HepG2 (cell line): ENCODE data around the gene ACP7. TPM values are rescaled to one million over a fixed set of nuclear protein-coding genes. Genes with fewer than 3 reads are reported as not detected.

Experiments used
- BATF2 ChIP-seq: sonication (generic); formaldehyde crosslinking; IDR thresholded peaks from 2 replicates; pipeline ENCODE4 v1.8.0; 2022; ENCODE audit warnings: mild to moderate bottlenecking, missing genetic modification reagents, moderate library complexity
- CTCF ChIP-seq: sonication (generic); formaldehyde crosslinking; IDR thresholded peaks from 2 replicates; pipeline ENCODE4 v1.5.0; 2020; ENCODE audit warnings: mild to moderate bottlenecking, missing genetic modification reagents, moderate library complexity
- DPF2 ChIP-seq: sonication (generic); formaldehyde crosslinking; IDR thresholded peaks from 2 replicates; pipeline ENCODE4 v1.4.0; 2020; ENCODE audit warnings: mild to moderate bottlenecking, low read depth, missing genetic modification reagents, borderline replicate concordance
- EEA1 ChIP-seq: sonication (generic); formaldehyde crosslinking; IDR thresholded peaks from 2 replicates; pipeline ENCODE4 v1.5.1; 2020; ENCODE audit warnings: mild to moderate bottlenecking, missing genetic modification reagents, borderline replicate concordance
- FOXJ3 ChIP-seq: sonication (generic); formaldehyde crosslinking; IDR thresholded peaks from 2 replicates; pipeline ENCODE4 v1.4.0; 2020; ENCODE audit warnings: missing genetic modification reagents, mild to moderate bottlenecking, borderline replicate concordance
- GABPB1 ChIP-seq: IDR thresholded peaks from 2 replicates; pipeline ENCODE4 v1.6.1; 2016; ENCODE audit warnings: mild to moderate bottlenecking, missing genetic modification reagents, moderate library complexity, missing compliant biosample characterization
- REPIN1 ChIP-seq: sonication (generic); formaldehyde crosslinking; IDR thresholded peaks from 2 replicates; pipeline ENCODE4 v1.8.0; 2022; ENCODE audit warnings: missing genetic modification reagents, low read depth, mild to moderate bottlenecking, borderline replicate concordance
- STAT5B ChIP-seq: sonication (generic); formaldehyde crosslinking; IDR thresholded peaks from 2 replicates; pipeline ENCODE4 v1.4.0; 2020; ENCODE audit warnings: missing genetic modification reagents
- TAF1 ChIP-seq: sonication (generic); formaldehyde crosslinking; IDR thresholded peaks from 2 replicates; pipeline ENCODE4 v1.4.0; 2020; ENCODE audit warnings: missing genetic modification reagents
- TFE3 ChIP-seq: IDR thresholded peaks from 2 replicates; pipeline ENCODE4 v1.6.1; 2016
- YEATS4 ChIP-seq: sonication (generic); formaldehyde crosslinking; IDR thresholded peaks from 2 replicates; pipeline ENCODE4 v1.4.0; 2020; ENCODE audit warnings: missing genetic modification reagents, borderline replicate concordance
- ZBTB38 ChIP-seq: sonication (generic); formaldehyde crosslinking; IDR thresholded peaks from 2 replicates; pipeline ENCODE4 v1.5.1; 2020; ENCODE audit warnings: mild to moderate bottlenecking, missing genetic modification reagents
- ZKSCAN8 ChIP-seq: IDR thresholded peaks from 2 replicates; pipeline ENCODE4 v1.6.1; 2016; ENCODE audit warnings: borderline replicate concordance, missing genetic modification reagents, missing compliant biosample characterization
- ZMYM4 ChIP-seq: sonication (generic); formaldehyde crosslinking; IDR thresholded peaks from 2 replicates; pipeline ENCODE4 v1.8.1; 2023; ENCODE audit warnings: mild to moderate bottlenecking, missing genetic modification reagents
- ZNF281 ChIP-seq: sonication (generic); formaldehyde crosslinking; IDR thresholded peaks from 2 replicates; pipeline ENCODE4 v1.4.0; 2020; ENCODE audit warnings: missing genetic modification reagents, borderline replicate concordance
- ZNF362 ChIP-seq: sonication (generic); formaldehyde crosslinking; IDR thresholded peaks from 2 replicates; pipeline ENCODE4 v1.4.0; 2020; ENCODE audit warnings: missing genetic modification reagents, mild to moderate bottlenecking, borderline replicate concordance
- ZNF431 ChIP-seq: sonication (generic); formaldehyde crosslinking; IDR thresholded peaks from 2 replicates; pipeline ENCODE4 v1.9.0; 2022; ENCODE audit warnings: missing genetic modification reagents, low read depth, mild to moderate bottlenecking, borderline replicate concordance
- polyA plus RNA-seq, 8 experiments: library from polyadenylated mRNA; depleted of rRNA in 3 of 8; stranded (reverse) in 7 of 8; unstranded in 1 of 8; fragments of >200 nt; fragmentation: Illumina TruSeq in 4 of 8; extraction: Trizol in 4 of 8; gene quantifications; 2 replicates each; pipeline versions ENCODE4 v1.2.1 to v1.2.3, GENCODE V29; 2011 to 2016; ENCODE audit warnings: low read depth in 4 of 8, missing spikeins in 1 of 8, mixed read lengths in 1 of 8; ENCODE audit not compliant: insufficient read depth in 1 of 8
- total RNA-seq, 5 experiments: library from RNA; depleted of rRNA; stranded (reverse); fragments of >200 nt; fragmentation: Illumina TruSeq; extraction: Trizol; gene quantifications; 2 replicates each; pipeline ENCODE4 v1.2.3, GENCODE V29; 2016; ENCODE audit warnings: low read depth in 1 of 5

The ACP7 gene
- total and polyA plus RNA-seq, 2 of the 13 experiments (the other 11 are each of a cell fraction or from before 2014, with no cell fraction given): not detected

- TF ChIP-seq ZNF281 (CRISPR knock-in tag) (peak; percentile 57; the same call in 1 of the 2 replicates), CTCF (peak; percentile 70), ZBTB38 (peak; percentile 72; the same call in 1 of the 2 replicates), GABPB1 (peak; percentile 73), ZNF431 (no peak), ZKSCAN8 (CRISPR knock-in tag) (0 out of 2 replicates have a peak, but pooled peaks have one; percentile 7), STAT5B (CRISPR knock-in tag) (0 out of 2 replicates have a peak, but pooled peaks have one; percentile 8), TAF1 (CRISPR knock-in tag) (peak; percentile 49), REPIN1 (peak; percentile 54; the same call in 1 of the 2 replicates), DPF2 (0 out of 2 replicates have a peak, but pooled peaks have one; percentile 33), ZNF362 (CRISPR knock-in tag) (peak; percentile 20; the same call in 1 of the 2 replicates), TFE3 (peak; percentile 28; the same call in 1 of the 2 replicates), YEATS4 (CRISPR knock-in tag) (peak; percentile 70), FOXJ3 (CRISPR knock-in tag) (no peak; the same call in 1 of the 2 replicates), EEA1 (no peak), ZMYM4 (CRISPR knock-in tag) (peak; percentile 51; the same call in 1 of the 2 replicates), BATF2 (CRISPR knock-in tag) (no peak)
These were observed 61.2 kb downstream of the ACP7 start (continued) for GRCh38 chr19:39145180-39145953.
